OCI-M1 (cell line): ENCODE measurements around the gene MINAR1.
A peak's percentile ranks its signal among the peaks of the same experiment; 100 is the strongest.

ENCODE experiments used
- DNase-seq: peaks from one replicate; lab custom pipeline; 2025; lab: John Stamatoyannopoulos, UW

Gene MINAR1

GRCh38 chr15:79432345-79433275, 474 bp downstream of the MINAR1 start:
- no peak for DNase-seq

- no peak for DNase-seq
Measured at GRCh38 chr15:79433276-79433990, 1.3 kb downstream of the MINAR1 start.

GRCh38 chr15:79434361-79434760, 2.2 kb downstream of the MINAR1 start:
- no peak for DNase-seq

GRCh38 chr15:79436037-79436780, 4.1 kb downstream of the MINAR1 start:
- DNase-seq: peak; percentile 59

GRCh38 chr15:79437275-79438000, 5.3 kb downstream of the MINAR1 start:
- no peak for DNase-seq

- DNase-seq: no peak
Measured at GRCh38 chr15:79439236-79439635, 7.1 kb downstream of the MINAR1 start.

GRCh38 chr15:79440355-79440908, 8.3 kb downstream of the MINAR1 start:
- no peak for DNase-seq

- DNase-seq: no peak
Measured at GRCh38 chr15:79442911-79443310, 10.8 kb downstream of the MINAR1 start.

- no peak for DNase-seq
Measured at GRCh38 chr15:79447060-79447459, 14.9 kb downstream of the MINAR1 start.

- peak; percentile 13 for DNase-seq
Measured at GRCh38 chr15:79450648-79451047, 18.5 kb downstream of the MINAR1 start.

- no peak for DNase-seq
Measured at GRCh38 chr15:79451361-79451999, 19.3 kb downstream of the MINAR1 start.

- no peak for DNase-seq
Measured at GRCh38 chr15:79452244-79453051, 20.3 kb downstream of the MINAR1 start.

GRCh38 chr15:79453446-79453845, 21.3 kb downstream of the MINAR1 start:
- DNase-seq: no peak

- no peak for DNase-seq
Measured at GRCh38 chr15:79454063-79454462, 21.9 kb downstream of the MINAR1 start.

- no peak for DNase-seq
Measured at GRCh38 chr15:79455361-79455760, 23.2 kb downstream of the MINAR1 start.

- no peak for DNase-seq
Measured at GRCh38 chr15:79455943-79456342, 23.8 kb downstream of the MINAR1 start.

- no peak for DNase-seq
Measured at GRCh38 chr15:79458491-79458890, 26.4 kb downstream of the MINAR1 start.

- no peak for DNase-seq
Measured at GRCh38 chr15:79459666-79460065, 27.5 kb downstream of the MINAR1 start.

GRCh38 chr15:79463043-79463780, 31.1 kb downstream of the MINAR1 start:
- no peak for DNase-seq
